ENCODE measurements around the gene SNX33. TPM values are rescaled to one million over a fixed set of nuclear protein-coding genes. Genes with fewer than 3 reads are reported as not detected.

Gene SNX33
- total RNA-seq, 1 experiment from 2014 or later: 8.3 TPM

- Histone ChIP-seq H2AFZ (ENCODE audit: low read depth, low read length, poor library complexity, severe bottlenecking) (no peak overlapping the region), H3K4me1 (ENCODE audit: control insufficient read depth in 1 of 2, insufficient read depth in 2 of 2, low read length in 2 of 2) (no peaks in the 10 kb centered on the region), H3K4me3 (replicated peaks in 1 of 2; ENCODE audit: low read depth in 1 of 2, low read length in 2 of 2) (no peak overlapping the region), H3K36me3 (ENCODE audit: control insufficient read depth in 1 of 2, insufficient read depth in 2 of 2, low read length in 2 of 2) (no peaks in the 10 kb centered on the region), H3K4me2 (ENCODE audit: low read length) (no peak overlapping the region), H3K79me2 (ENCODE audit: insufficient read depth, low read length) (no peaks in the 10 kb centered on the region), H3K9ac (ENCODE audit: low read length) (no peak overlapping the region), H3K9me3 (ENCODE audit: control insufficient read depth in 1 of 2, insufficient read depth in 1 of 2, low read depth in 1 of 2, low read length in 2 of 2) (no peaks in the 10 kb centered on the region), H3K27me3 (ENCODE audit: insufficient read depth, low read length) (no peaks in the 10 kb centered on the region), H3K9me2 (ENCODE audit: insufficient read depth) (no peaks in the 10 kb centered on the region), H4K20me1 (ENCODE audit: insufficient read depth) (no peaks in the 10 kb centered on the region), H3K27ac (ENCODE audit: low read depth, low read length) (no peak overlapping the region)
- DNase-seq (ENCODE audit: low read depth, low spot score) (no peak), ATAC-seq (no peak)
- TF ChIP-seq POLR2AphosphoS5 (IDR thresholded peaks at IDR 0.05; ENCODE audit: low read depth, low read length): 0 out of 2 replicates have a peak, but pooled peaks have one; percentile 14
- TF ChIP-seq, protein P1, sequence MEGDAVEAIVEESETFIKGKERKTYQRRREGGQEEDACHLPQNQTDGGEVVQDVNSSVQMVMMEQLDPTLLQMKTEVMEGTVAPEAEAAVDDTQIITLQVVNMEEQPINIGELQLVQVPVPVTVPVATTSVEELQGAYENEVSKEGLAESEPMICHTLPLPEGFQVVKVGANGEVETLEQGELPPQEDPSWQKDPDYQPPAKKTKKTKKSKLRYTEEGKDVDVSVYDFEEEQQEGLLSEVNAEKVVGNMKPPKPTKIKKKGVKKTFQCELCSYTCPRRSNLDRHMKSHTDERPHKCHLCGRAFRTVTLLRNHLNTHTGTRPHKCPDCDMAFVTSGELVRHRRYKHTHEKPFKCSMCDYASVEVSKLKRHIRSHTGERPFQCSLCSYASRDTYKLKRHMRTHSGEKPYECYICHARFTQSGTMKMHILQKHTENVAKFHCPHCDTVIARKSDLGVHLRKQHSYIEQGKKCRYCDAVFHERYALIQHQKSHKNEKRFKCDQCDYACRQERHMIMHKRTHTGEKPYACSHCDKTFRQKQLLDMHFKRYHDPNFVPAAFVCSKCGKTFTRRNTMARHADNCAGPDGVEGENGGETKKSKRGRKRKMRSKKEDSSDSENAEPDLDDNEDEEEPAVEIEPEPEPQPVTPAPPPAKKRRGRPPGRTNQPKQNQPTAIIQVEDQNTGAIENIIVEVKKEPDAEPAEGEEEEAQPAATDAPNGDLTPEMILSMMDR (IDR thresholded peaks at IDR 0.05 in 2 of 3, conservative IDR thresholded peaks at IDR 0.05 in 1 of 3; ENCODE audit: borderline replicate concordance in 1 of 3, insufficient read depth in 1 of 3, low read depth in 2 of 3, low read length in 2 of 3): no peak
- no peak for TF ChIP-seq SRF (IDR thresholded peaks at IDR 0.05; ENCODE audit: low read depth)
- BruUV-seq (replicated peaks): no TSS peak
- ChIA-PET CTCF (interaction anchor here (0.9 kb wide), 1 partner anchor 376 kb away, joined by 3 read pairs; no protein-coding TSS in a partner anchor), POLR2A (interaction anchor here (1.1 kb wide), 1 partner anchor 40 kb away, joined by 3 read pairs; the partner anchor contains the start of gene IMP3), RAD21 (ENCODE audit: low non-redundant PET in 1 of 2, low total read pairs in 2 of 2, uncharacterized antibody in 2 of 2, unreplicated experiment in 2 of 2) (no interaction called here)
- intact Hi-C loops (cut with micrococcal nuclease): no loop called here
Measured at GRCh38 chr15:75680007-75680789, 32.5 kb downstream of the SNX33 start.
